HG03442 (cell line): ENCODE results near the gene LSP1.

Experiments used
- ATAC-seq: cut with Tn5 transposase; IDR thresholded peaks from one replicate; pipeline ENCODE4 v1.9.1; 2021; ENCODE audit warnings: mild to moderate bottlenecking, moderate library complexity; ENCODE audit not compliant: unreplicated experiment

Gene LSP1

GRCh38 chr11:1926156-1927025, 73.5 kb downstream of the LSP1 start:
- no peak for ATAC-seq

GRCh38 chr11:1927026-1927847, 74.4 kb downstream of the LSP1 start:
- ATAC-seq = no peak

- ATAC-seq = no peak
These were observed 75.1 kb downstream of the LSP1 start for GRCh38 chr11:1927848-1928469.

DNA sequence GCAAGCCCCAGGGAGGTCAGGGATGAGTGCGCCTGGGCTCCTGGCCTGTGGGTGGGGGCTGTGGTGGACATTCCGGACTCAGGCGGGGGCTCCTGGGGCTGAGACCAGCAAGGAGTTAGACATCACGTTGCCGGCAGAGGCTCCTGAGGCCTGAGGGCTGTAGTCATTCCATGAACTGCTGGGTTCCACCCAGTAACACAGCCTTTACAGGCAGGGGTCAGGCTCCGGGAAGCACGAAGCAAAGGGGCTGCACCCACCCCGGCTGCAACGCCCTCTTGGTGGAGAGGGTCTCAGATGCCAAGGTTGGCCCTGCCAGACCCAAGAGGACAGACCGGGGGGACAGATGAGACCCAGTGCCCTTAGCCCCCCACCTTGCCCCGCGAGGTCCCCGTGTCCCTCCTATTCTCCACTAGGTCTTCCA, 75.6 kb downstream of the LSP1 start:
- no peak for ATAC-seq

GRCh38 chr11:1928891-1929541, 76.1 kb downstream of the LSP1 start:
- ATAC-seq = no peak

GRCh38 chr11:1929621-1930461, 77.0 kb downstream of the LSP1 start:
- ATAC-seq = no peak

- ATAC-seq = no peak
These were observed 77.6 kb downstream of the LSP1 start for GRCh38 chr11:1930462-1930830.

GRCh38 chr11:1931341-1932104, 78.6 kb downstream of the LSP1 start:
- no peak for ATAC-seq

DNA sequence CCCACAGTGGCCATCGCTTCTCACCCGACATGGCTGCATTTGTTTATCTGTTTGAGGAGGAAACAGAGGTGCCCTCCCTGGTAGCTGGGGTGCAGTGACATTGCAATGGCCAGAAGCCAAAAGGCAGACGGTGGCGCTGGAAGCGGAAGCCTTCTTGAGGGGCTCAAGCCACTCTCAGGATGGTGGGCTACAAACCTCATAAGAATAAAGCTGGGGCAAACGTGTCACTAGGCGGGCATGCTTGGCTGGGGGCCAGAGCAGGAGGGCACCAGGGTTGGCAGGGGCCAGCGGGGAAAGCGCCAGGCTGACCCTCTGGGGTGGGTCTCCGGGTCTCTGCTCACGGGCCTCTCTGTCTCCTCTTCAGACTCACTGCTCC, 79.2 kb downstream of the LSP1 start:
- ATAC-seq = no peak

DNA sequence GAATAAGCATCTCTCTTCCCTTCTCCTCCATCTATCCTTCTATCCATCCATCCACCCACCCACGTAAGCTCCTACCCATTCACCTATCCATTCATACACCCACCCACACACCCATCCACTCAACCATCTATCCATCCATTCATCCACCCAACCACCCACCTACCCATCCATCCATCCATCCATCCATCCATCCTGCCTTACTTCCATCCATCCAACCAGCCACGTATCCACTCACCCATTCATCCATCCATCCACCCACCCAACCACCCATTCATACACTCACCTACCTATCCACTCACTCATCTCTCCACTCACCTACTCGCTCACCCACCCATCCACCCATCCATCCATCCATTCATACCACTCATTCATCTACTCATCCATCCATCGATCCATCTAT, 79.8 kb downstream of the LSP1 start:
- no peak for ATAC-seq

DNA sequence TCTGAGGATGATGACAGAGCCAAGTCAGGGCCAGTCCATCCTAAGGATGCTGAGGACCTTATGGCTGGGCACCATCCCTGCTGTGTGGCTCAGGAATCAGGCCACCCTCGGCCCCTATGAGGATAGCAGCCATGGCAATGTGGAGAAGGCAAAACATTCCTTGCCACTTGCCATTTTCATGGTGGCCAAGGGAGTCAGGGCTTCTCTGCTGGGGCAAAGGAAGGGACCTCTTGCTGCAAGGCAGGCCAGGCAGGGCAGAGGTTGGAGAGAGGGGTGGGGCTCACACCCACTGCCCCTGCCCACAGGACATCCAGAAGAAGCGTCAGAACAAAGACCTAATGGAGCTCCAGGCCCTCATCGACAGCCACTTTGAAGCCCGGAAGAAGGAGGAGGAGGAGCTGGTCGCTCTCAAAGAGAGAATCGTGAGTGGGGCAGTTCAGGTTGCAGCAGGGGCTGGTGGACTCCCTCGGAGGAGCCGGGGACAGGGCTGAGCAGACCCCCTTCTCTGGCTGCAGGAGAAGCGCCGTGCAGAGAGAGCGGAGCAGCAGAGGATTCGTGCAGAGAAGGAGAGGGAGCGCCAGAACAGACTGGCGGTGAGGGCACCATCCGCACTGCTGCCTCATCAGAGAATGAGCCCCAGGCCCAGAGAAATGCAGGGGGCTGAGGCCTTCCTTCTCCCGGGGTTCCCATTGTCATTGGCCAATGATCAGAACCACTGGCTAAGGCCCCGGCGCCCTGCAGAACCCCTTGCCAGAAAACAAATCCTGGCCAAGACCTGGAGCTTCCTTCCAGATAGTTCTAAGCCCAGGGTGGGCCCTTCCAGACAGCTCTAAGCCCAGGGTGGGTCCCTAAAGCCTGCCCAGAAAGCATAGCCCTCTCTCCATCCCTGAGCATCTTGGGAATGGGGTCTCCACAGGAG, 80.8 kb downstream of the LSP1 start:
- ATAC-seq = no peak

- ATAC-seq = no peak
These were observed 81.7 kb downstream of the LSP1 start for GRCh38 chr11:1934335-1935155.

- no peak for ATAC-seq
These were observed 82.5 kb downstream of the LSP1 start for GRCh38 chr11:1935156-1936071.

- no peak for ATAC-seq
These were observed 83.3 kb downstream of the LSP1 start for GRCh38 chr11:1936072-1936780.

DNA sequence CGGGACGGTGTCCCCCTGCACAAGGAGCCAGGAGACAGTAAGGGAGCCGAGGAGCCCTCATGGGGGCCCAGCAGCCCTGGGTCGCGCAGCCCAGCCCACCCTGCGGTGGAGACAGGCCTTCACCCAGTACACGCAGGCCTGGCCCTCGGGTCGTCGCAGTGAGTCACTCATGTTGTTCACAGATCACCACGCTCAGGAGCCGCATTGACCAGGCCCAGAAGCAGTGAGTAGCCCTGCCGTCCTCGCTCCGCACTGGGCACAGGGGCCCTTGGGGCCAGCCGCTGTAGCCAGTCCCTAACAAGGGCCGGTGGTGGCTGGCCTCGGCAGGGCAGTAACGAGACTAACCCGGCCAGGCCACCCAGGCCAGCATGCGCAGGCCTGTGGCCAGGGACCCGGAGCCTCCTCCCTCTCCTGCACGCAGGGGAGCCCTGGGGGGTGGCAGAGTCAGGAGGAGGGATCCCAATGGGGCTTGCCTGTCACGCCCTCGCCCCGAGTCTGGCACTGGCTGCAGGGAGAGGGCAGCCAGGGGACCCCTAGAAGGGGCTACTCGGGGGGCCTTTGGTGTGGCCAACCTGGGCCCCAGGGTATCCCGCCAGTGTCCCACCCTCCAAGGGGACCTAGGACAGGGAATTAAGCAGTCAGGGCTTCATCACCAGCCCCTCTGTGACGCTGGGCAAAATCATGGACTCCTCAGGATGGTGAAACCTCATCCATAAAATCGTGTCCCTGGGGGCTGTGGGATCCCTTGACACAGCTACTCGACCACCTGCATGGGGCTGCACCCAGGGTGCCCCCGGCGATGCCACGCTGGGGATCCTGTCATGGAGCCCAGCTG, 84.1 kb downstream of the LSP1 start:
- no peak for ATAC-seq
